ENCODE results near the gene SRM.
A peak's percentile ranks its signal among the peaks of the same experiment; 100 is the strongest.
"Not testable (repeated sequence)": the region's sequence is repeated elsewhere in the genome, so short reads cannot be mapped to it uniquely, and the experiment has no call there.

The SRM gene

DNA sequence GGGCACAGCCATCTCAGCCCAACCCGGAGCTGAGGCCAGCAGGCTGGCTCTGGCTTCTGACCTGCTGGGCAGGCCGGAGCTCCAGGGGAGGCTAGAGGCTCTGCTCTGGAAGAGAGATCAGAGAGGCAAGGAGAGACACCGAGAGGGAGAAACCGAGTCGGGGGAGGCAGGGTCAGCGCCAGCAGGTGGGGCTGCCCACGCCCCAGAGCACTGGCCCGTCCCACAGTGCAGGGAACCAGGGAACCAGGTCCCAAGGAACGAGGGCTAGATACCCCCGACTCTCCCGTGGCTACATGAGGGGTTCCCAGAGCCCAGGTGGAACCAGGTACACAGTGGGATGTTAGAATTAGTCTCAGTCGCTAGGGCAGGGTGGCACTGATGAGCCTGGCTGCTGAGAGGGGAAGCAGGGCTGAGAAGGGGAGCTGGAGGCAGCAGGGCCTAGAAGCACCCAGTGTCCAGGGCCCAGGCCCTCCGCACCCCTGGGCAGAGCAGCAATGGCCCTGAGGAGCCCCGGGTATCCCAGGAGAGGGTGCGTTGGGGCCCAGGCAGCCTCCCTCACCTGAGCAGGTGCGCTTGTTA, 14.9 kb downstream of the SRM start:
- DNase-seq (ENCODE audit: low read depth), result no peak

DNA sequence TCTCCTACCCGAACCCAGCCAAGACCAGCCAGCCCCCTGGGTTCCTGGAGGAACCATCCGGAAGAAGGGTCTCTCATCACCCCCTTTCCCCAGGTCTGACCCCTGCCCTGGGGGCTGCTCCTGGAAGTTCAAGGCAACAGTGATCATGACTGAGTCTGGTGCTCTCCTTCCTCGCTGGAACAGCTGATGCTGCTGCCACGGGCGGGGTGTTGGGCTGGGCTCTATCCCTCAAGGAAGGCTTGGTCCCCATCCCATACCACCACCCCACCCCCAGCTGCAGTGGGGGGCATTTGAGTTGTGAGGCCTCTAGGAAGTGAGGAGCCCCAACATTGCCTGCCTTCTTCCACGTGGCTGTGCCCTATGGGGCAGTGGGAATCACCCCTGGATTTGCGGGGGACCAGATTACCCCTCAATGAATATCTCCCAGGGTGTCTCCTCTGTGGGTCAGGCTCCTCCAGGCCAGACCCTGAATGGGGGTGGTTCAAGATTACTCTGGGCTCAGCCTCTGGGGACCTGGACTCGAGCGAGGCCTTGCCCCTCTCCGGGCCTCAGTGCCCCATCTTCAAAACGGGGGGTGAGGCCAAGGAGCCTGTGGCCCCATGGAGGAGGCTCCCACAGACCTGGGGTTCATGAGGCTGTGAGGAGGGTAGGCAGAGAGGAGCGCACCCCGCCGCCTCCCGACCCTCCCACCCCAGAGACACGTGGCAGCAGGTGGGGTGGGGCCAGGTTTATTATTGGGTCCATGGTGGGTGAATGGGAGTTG, 15.6 kb downstream of the SRM start:
- no peak for DNase-seq (ENCODE audit: low read depth)

DNA sequence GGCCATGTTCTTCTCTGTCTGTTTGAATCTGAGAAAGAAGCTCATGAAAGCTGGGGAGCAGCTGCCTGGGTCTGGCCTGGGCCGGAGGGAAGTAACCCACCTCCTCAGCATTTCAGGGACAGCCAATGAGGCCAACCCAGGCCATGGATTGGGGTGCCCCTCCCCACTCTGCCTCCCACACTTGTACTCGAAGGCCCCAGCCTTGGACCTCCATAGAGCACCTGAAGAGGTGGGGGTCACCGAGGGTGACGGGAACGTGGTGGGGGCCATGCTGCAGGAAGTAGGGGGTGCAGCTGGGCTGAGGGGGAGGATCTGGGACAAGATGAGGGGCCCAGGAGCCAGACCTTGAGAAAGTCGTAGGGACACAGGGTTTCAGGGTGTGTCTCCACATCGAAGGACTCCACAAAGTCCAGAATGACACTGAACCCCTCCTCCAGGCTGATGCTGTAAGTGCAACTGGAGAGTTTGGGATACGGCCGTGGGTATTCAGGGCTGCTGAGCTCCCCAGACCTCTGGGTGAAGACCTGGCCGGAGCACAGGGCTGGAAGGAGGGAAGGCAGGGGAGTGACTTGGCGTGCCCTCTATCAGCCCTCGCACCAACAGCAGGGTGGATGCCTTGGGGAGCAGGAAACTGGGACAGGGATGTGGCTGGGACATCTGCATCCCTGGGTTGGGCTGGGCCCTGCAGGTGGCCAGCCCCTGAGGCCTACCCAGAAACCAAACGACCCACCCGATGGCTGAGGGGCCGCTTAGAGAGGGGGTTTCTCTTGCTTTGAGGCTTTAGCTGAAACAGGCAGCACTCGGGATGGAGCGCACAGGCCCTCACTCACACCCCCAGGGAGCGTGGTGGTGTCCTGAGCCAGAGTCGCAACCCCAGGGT, 16.6 kb downstream of the SRM start:
- DNase-seq (ENCODE audit: low read depth), result no peak

DNA sequence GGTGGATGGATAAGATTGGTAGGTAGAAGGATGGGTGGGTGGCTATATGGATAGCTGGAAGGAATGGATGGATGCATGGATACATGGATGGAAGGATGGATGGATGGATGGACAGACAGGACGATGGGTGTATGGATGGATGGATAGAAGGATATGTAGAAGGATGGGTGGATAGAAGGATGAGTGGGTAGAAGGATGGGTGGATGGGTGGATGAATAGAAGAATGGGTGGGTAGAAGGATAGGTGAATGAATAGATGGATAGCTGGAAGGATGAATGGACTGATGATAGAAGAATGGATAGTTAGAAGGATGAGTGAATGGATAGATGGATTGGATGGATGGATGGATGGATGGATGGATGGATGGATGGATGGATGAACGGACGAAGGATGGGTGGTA, 17.8 kb downstream of the SRM start:
- no peak for DNase-seq (ENCODE audit: low read depth)

DNA sequence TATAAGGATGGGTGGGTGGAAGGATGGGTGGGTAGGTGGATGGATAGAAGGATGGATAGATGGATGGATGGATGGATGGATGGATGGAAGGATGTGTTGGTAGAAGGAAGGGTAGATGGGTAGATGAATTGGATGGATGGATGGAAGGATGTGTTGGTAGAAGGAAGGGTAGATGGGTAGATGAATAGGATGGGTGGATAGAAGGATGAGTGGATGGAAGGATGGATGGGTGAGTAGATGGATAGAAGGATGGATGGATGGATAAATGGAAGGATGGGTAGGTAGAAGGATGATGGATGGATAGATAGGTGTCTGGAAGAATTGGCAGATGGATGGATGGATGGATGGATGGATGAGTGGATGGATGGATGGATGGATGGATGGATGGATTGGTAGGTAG, 18.8 kb downstream of the SRM start:
- DNase-seq (ENCODE audit: low read depth), result no peak

DNA sequence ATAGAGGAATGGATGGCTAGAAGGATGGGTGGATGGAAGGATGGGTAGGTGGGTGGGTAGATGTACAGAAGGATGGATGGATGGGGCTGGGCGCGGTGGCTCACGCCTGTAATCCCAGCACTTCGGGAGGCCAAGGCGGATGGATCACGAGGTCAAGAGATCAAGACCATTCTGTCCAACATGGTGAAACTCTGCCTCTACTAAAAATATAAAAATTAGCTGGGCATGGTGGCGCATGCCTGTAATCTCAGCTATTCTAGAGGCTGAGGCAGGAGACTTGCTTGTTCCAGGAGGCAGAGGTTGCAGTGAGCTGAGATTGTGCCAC, 19.8 kb downstream of the SRM start:
- DNase-seq (ENCODE audit: low read depth), result not testable (repeated sequence)

DNA sequence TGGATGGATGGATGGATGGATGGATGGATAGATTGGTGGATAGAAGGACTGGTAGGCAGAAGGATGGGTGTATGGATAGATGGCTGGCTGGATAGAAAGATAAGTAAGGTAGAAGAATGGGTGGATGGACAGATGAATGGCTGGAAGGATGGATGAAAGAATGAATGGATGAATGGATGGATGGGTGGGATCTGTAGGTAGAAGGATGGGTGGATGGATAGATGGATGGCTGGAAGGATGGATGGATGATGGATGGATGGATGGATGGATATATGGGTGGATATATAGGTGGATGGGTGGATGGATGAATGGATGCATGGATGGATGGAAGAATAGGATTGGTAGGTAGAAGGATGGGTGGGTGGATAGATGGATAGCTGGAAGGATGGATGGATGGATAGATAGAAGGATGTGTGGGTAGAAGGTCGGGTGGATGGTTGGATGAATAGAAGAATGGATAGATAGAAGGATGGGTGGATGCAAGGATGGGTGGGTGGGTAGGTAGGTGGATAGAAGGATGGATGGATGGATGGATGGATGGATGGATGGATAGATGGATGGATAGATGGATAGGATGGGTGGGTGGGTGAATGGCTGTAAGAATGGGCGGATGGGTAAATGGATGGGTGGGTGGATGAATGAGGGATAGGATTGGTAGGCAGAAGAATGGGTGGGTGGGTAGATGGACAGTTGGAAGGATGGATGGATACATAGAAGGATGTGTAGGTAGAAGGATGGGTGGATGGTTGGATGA, 20.3 kb downstream of the SRM start:
- no peak for DNase-seq (ENCODE audit: low read depth)

DNA sequence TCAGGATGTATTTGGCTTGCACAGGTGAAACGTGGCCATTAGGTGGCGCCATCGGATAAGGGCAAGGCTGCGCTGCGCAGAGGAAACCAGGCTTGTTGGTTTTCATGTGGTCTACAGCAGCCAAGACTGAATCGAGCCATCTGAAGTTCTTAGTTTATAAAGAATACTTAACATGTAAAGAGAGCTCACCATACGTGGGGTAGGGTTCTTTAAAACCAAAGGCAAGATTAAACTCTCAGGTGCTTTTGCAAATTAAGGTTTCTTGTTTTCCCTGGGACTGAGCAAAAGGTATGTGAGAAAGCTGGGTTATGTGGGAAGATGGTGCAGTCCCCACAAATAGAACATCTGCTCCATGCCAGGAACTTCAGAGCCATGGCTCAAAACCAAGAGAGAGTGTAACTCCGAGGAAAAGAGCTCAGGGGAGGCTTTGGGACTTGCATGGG, 22.1 kb downstream of the SRM start:
- DNase-seq (ENCODE audit: low read depth), result peak; percentile 83

DNA sequence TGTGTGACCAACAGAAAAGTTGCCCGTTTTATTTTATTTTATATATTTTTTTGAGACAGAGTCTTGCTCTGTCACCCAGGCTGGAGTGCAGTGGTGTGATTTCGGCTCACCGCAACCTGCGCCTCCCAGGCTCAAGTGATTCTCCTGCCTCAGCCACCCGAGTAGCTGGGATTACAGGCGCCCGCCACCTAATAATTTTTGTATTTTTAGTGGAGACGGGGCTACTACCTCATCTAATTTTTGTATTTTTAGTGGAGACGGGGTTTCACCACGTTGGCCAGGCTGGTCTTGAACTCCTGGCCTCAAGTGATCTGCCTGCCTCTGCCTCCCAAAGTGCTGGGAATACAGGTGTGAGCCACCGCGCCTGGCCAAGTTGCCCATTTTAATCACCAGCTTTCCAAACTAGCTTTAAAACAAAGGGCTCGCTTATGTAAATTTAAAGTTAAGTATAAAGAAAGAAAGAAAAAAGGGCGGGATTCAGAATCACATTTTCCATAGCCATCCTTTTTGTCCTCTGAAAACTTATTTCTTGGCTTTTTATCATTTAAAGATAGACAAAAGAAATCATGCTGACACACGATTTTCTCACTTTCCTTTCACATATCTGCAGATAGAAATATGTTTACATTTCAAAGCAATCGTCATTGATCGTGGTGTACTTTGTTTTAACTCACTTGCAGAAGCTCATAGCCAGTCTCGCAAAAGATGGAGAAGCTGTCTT, 22.6 kb downstream of the SRM start:
- not testable (repeated sequence) for DNase-seq (ENCODE audit: low read depth)

DNA sequence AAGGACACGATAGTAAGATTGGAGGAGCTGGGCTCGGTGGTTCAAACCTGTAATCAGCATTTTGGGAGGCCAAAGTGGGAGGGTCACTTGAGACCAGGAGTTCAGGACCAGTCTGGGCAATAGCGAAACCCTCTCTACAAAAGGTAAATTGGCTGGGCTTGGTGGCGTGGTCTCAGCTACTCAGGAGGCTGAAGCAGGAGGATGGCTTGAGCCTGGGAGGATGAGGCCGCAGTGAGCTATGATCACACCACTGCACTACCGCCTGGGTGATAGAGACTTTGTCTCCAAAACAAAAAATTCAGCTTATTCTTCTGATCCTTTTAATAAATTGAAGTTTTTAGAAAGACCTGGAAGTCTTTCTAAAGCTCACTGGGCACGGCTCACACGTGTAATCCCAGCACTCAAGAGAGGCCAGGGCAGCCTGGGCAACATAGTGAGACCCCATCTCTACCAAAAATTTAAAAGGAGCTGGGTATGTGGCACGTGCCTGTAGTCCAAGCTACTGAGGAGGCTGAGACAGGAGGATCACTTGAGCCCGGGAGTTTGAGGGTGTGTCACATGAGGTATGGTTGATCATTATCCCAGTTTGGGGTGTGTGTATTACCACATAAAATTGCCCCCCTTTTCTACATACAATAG, 28.1 kb downstream of the SRM start:
- DNase-seq (ENCODE audit: low read depth), result no peak

DNA sequence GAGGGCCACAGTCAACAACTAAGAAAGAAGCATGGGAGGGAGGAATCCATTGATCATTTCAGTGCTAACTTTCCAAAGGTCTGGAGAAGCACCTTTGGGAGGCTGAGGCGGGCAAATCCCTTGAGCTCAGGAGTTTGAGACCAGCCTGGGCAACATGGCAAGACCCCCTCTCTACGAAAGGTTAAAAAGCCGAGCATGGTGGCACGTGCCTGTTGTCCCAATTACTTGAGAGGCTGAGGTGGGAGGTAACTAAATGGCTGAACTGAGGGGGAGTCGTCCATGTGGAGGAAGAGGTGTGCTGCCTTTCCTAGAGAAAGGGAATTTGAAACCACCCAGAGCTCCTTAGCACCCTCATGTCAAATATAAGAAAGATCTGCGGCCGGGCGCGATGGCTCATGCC, 29.0 kb downstream of the SRM start:
- no peak for DNase-seq (ENCODE audit: low read depth)

DNA sequence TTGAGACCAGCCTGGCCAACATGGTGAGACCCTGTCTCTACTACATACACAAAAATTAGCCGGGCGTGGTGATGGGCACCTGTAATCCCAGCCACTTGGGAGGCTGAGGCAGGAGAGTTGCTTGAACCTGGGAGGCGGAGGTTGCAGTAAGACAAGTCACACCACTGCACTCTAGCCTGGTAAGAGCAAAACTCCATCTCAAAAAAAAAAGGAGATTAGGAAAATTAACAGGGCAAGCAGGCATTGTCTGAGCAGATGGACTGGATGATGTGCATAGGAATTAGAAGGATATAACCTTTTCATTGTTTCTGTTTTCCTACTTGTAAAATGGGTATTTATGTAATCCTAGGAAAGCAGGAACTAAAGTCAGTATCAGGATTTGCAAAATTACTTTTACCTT, 31.8 kb downstream of the SRM start:
- DNase-seq (ENCODE audit: low read depth), result no peak

DNA sequence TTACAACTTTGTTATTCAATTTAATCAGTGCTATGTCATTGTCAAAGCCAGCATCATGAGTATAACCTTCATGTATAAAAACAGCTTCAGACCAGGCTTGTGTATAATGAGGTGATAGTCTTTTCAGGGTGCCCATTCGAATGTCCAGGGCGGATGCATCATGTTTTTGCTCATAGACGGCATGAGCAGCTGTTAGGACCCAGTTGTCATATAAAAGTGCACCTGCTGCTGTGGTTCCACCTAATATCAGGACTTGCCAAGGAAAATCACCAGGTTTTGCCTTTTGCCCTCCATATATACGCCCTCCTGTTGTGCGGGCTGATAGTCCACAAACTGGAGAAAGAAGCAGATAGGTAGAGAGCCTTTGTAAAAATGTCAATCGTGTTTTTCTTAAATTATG, 32.5 kb downstream of the SRM start:
- no peak for DNase-seq (ENCODE audit: low read depth)

DNA sequence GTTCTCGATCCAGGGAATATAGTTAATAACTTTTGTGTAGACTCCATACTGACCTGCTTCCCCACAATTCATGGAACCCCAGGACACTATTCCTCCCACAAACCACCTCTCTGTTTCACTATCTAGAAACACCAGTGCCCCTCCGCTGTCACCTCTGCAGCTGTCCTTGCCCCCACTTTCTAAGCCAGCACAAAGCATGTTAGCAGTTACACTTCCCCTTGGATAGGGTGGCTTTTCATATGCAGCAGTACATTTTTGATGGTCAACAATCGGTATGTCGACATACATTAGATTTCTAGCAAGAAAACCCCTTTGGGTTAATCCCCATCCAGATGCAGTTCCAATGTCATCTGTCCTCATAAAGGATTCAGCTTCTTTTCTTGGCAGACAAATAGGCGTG, 32.9 kb downstream of the SRM start:
- no peak for DNase-seq (ENCODE audit: low read depth)

DNA sequence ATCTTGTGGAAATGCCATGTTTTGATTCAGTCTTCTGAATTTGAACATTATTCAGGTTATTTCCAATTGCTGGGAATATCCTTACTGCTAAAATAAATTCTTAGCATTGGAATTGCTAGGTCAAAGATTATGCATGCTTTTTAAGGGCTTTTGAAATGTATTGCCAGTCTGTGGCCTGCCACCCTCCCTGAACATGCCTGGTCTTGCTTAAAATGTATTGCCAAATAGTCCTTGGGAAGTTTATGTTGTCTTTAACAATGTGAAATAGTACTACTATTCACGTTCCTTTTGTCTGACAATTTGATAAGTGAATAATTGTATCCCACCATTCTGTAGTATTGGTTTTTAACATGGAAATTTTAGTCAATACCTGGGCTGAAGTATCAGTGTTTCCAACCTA, 33.8 kb downstream of the SRM start:
- DNase-seq (ENCODE audit: low read depth), result no peak

DNA sequence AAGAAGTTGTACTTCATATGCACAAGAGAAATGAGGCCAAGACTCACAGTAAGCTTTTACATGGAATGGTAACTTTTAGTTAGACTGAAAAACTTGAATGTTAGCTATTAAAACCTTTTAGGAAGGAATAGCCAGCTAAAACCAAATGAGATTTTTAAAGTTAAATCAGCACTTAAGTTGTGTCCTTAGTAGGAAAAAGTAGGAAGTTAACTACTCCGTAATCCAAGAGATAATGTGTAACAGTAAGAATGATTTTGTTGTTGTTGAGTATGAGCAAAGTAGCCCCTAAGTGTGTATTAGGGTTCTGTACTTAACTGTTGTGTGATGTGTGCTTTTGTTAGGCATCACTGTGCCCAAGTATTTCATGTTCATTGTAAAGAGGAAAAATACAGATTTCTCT, 34.2 kb downstream of the SRM start:
- DNase-seq (ENCODE audit: low read depth), result no peak

DNA sequence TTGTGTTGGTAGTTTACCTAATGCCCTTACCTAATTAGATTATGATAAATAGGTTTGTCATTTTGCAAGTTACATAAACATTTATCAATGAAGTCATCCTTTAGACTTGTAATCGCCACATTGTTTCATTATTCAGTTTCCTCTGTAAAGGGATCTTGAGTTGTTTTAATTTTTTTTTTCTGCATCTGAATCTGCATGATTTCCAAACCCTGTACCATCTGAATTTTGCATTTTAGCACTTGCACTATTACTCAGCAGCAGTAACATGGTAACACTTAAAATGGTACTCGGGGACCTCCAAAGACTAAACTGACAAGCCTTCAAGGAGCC, 35.0 kb downstream of the SRM start:
- DNase-seq (ENCODE audit: low read depth), result no peak

DNA sequence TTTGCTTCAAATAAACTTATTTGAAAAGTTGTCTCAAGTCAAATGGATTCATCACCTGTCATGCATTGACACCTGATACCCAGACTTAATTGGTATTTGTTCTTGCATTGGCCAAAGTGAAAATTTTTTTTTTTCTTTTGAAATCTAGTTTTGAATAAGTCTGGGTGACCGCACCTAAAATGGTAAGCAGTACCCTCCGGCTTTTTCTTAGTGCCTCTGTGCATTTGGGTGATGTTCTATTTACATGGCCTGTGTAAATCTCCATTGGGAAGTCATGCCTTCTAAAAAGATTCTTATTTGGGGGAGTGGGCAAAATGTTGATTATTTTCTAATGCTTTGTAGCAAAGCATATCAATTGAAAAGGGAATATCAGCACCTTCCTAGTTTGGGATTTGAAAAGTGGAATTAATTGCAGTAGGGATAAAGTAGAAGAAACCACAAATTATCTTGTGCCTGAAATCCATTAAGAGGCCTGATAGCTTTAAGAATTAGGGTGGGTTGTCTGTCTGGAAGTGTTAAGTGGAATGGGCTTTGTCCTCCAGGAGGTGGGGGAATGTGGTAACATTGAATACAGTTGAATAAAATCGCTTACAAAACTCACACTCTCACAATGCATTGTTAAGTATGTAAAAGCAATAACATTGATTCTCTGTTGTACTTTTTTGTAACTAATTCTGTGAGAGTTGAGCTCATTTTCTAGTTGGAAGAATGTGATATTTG, 35.5 kb downstream of the SRM start:
- no peak for DNase-seq (ENCODE audit: low read depth)

DNA sequence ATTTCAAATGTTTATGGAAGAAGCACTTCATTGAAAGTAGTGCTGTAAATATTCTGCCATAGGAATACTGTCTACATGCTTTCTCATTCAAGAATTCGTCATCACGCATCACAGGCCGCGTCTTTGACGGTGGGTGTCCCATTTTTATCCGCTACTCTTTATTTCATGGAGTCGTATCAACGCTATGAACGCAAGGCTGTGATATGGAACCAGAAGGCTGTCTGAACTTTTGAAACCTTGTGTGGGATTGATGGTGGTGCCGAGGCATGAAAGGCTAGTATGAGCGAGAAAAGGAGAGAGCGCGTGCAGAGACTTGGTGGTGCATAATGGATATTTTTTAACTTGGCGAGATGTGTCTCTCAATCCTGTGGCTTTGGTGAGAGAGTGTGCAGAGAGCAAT, 36.6 kb downstream of the SRM start:
- DNase-seq (ENCODE audit: low read depth), result no peak

DNA sequence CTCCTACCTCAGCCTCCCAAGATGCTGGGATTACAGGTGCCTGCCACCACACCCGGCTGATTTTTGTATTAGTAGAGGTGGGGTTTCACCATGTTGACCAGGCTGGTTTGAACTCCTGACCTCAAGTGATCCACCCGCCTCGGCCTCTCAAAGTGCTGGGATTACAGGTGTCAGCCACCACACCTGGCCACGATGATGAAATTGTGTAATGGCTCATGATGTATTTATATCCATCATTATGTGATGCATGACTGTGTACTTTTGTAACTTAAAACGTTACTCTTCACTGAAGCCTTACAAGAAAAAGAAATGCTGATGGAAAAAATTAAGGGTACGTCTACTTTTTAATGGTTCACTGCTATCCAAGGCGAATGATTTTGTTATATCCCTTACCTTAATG, 39.8 kb downstream of the SRM start:
- no peak for DNase-seq (ENCODE audit: low read depth)

DNA sequence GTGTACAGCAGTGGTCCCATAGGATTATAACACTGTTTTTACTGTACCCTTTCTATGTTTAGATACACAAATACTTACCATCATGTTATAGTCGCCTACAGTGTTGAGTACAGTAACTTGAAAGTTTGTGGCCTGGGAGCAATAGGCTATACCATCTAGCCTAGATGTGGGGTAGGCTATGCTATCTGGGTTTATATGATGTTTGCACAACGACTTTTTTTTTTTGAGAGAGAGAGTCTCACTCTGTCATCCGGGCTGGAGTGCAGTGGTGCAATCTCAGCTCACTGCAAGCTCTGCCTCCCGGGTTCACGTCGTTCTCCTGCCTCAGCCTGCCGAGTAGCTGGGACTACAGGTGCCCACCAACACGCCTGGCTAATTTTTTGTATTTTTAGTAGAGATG, 40.5 kb downstream of the SRM start:
- DNase-seq (ENCODE audit: low read depth), result not testable (repeated sequence)
